Measurements from ENCODE around the gene TRIM10. TPM values are rescaled to one million over a fixed set of nuclear protein-coding genes. Genes with fewer than 3 reads are reported as not detected.
"Not testable (repeated sequence)": the region's sequence is repeated elsewhere in the genome, so short reads cannot be mapped to it uniquely, and the experiment has no call there.

Gene TRIM10
- total and polyA plus RNA-seq, 3 donors from 2014 or later = 0.17 to 0.25 TPM; not detected in 1

GRCh38 chr6:30143780-30144179 is 17.2 kb downstream of the TRIM10 start:
- no peak overlapping the region for H3K27ac ChIP-seq
- H3K9me3 ChIP-seq = no peaks in the 10 kb centered on the region
- H3K4me1 ChIP-seq = no peaks in the 10 kb centered on the region
- no peak overlapping the region for H3K4me3 ChIP-seq
- H3K36me3 ChIP-seq (ENCODE audit: low read depth, missing control alignments) = no peaks in the 10 kb centered on the region
- H3K27me3 ChIP-seq = no peaks in the 10 kb centered on the region
- TF ChIP-seq POLR2A (IDR thresholded peaks at IDR 0.05) (no peak), CTCF (IDR thresholded peaks at IDR 0.05) (no peak)
- 59 to 70% methylated on average over 2 of the region's 2 CpGs for WGBS, 2 donors
- intact Hi-C loops (cut with DNase I; ENCODE audit: low total_unique reads) = no loop called here
- DNase-seq = no peak

- no peaks in the 10 kb centered on the region for H3K36me3 ChIP-seq (ENCODE audit: low read depth, missing control alignments)
- DNase-seq = no peak
- H3K4me3 ChIP-seq = no peak overlapping the region
- no peaks in the 10 kb centered on the region for H3K4me1 ChIP-seq
- 80 to 83% methylated on average over 3 of the region's 3 CpGs for WGBS, 2 donors
- H3K27ac ChIP-seq = no peak overlapping the region
- no peaks in the 10 kb centered on the region for H3K9me3 ChIP-seq
- intact Hi-C loops (cut with DNase I; ENCODE audit: low total_unique reads) = no loop called here
- TF ChIP-seq POLR2A (IDR thresholded peaks at IDR 0.05) (no peak), CTCF (IDR thresholded peaks at IDR 0.05) (no peak)
- H3K27me3 ChIP-seq = no peaks in the 10 kb centered on the region
Measured at GRCh38 chr6:30142665-30143064, 18.3 kb downstream of the TRIM10 start.

GRCh38 chr6:30140240-30140639 is 20.8 kb downstream of the TRIM10 start:
- 84 to 91% methylated on average over 8 of the region's 8 CpGs for WGBS, 2 donors
- H3K4me1 ChIP-seq; H3K9me3 ChIP-seq; H3K4me3 ChIP-seq; intact Hi-C loops (cut with DNase I; ENCODE audit: low total_unique reads); DNase-seq; H3K36me3 ChIP-seq (ENCODE audit: low read depth, missing control alignments); H3K27me3 ChIP-seq; H3K27ac ChIP-seq: not testable (repeated sequence)

GRCh38 chr6:30136570-30137286 is 24.3 kb downstream of the TRIM10 start:
- Histone ChIP-seq H3K9me3 (no peaks in the 10 kb centered on the region), H3K4me1 (peaks cover 3% of the 10 kb centered on the region), H3K27me3 (no peaks in the 10 kb centered on the region), H3K27ac (no peak overlapping the region), H3K4me3 (no peak overlapping the region), H3K36me3 (ENCODE audit: low read depth, missing control alignments) (no peaks in the 10 kb centered on the region)
- intact Hi-C loops (cut with DNase I; ENCODE audit: low total_unique reads) = no loop called here
- no peak for DNase-seq
- TF ChIP-seq POLR2A (IDR thresholded peaks at IDR 0.05) = no peak
- no peak for TF ChIP-seq CTCF (IDR thresholded peaks at IDR 0.05)
- WGBS, 2 donors = 85 to 91% methylated on average over 11 of the region's 11 CpGs

- TF ChIP-seq POLR2A (IDR thresholded peaks at IDR 0.05) (no peak), CTCF (IDR thresholded peaks at IDR 0.05) (no peak)
- Histone ChIP-seq H3K36me3 (ENCODE audit: low read depth, missing control alignments) (no peaks in the 10 kb centered on the region), H3K27ac (no peak within 1 kb of the TSS), H3K4me3 (no peak within 1 kb of the TSS), H3K4me1 (peaks cover 5% of the 10 kb centered on the region), H3K9me3 (no peaks in the 10 kb centered on the region), H3K27me3 (no peaks in the 10 kb centered on the region)
- intact Hi-C loops (cut with DNase I; ENCODE audit: low total_unique reads) = no loop called here
- DNase-seq = no peak
- WGBS, 2 donors = 81 to 92% methylated on average over 4 of the region's 4 CpGs
Measured at GRCh38 chr6:30135757-30136156, 25.3 kb downstream of the TRIM10 start, which contains the start of gene TRIM40. TSS of gene TRIM40 (plus strand) at chr6:30136140. CDS start at chr6:30137037, 897 bp downstream.
